WERI-Rb-1 (cell line): ENCODE results near the gene PTPRG.
"Not testable (repeated sequence)": the region's sequence is repeated elsewhere in the genome, so short reads cannot be mapped to it uniquely, and the experiment has no call there.

Source experiments
- DNase-seq: peaks from one replicate; pipeline ENCODE4 v3.0.0-alpha.2; 2020
- H3K27ac ChIP-seq: fragments of 250-450 bp; sonication (Bioruptor Pico); 2 replicates; pipeline ENCODE4 v1.5.1; 2020; ENCODE audit warnings: mild to moderate bottlenecking, moderate library complexity
- H3K27me3 ChIP-seq: fragments of 250-450 bp; sonication (Bioruptor Pico); 2 replicates; pipeline ENCODE4 v1.5.1; 2021; ENCODE audit warnings: mild to moderate bottlenecking, low read depth, moderate library complexity; ENCODE audit not compliant: insufficient read depth, severe bottlenecking
- H3K36me3 ChIP-seq: fragments of 250-450 bp; sonication (Bioruptor Pico); 2 replicates; pipeline ENCODE4 v1.5.1; 2020; ENCODE audit warnings: mild to moderate bottlenecking, moderate library complexity
- H3K4me3 ChIP-seq: 2 replicates; pipeline ENCODE4 v1.5.1; 2011; ENCODE audit warnings: low read depth, mild to moderate bottlenecking, control low read depth, low read length
- H3K9me3 ChIP-seq: fragments of 250-450 bp; sonication (Bioruptor Pico); 2 replicates; pipeline ENCODE4 v1.5.1; 2021; ENCODE audit warnings: mild to moderate bottlenecking, moderate library complexity; ENCODE audit not compliant: severe bottlenecking
- TF ChIP-seq, protein P1 (sequence below): IDR thresholded peaks from 2 replicates; pipeline ENCODE4 v1.5.1; 2011; ENCODE audit warnings: low read depth, mild to moderate bottlenecking, control low read depth, inconsistent platforms, low read length

PTPRG gene

DNA sequence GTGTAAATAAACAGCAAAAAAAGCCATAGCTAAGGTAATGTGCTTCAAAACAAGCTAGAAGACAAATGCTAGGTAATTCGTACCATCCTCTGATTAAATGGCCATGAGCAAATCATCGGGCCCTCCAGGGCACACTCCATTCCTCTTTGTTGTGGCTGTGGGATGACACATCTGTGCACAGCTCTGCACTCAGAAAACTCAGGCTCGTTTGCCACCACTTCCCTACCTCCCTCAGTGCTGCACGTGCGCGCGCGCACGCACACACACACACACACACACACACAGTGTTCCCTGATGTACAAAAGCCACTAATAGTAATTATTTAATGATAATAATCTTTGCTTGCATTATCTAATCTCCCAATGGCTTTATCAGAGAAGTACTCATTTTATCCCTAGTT, 475.4 kb downstream of the PTPRG start:
- no peak overlapping the region for H3K4me3 ChIP-seq

DNA sequence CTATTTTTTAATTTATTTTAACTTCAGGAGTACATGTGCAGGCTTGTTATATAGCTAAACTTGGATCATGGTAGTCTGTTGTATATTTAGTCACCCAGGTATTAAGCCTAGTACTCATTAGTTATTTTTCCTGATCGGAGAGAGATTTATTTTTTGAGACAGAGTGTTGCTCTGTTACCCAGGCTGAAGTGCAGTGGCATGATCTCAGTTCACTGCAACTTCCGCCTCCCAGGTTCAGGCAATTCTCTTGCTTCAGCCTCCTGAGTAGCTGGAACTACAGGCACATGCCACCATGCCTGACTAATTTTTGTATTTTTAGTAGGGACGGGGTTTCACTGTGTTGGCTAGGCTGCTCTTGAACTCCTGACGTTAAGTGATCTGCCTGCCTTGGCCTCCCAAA, 477.4 kb downstream of the PTPRG start:
- not testable (repeated sequence) for H3K4me3 ChIP-seq, DNase-seq, H3K27me3 ChIP-seq, H3K9me3 ChIP-seq, H3K36me3 ChIP-seq, H3K27ac ChIP-seq

More for the DNA sequence above, 475.4 kb downstream of the PTPRG start:
- TF ChIP-seq, protein P1, sequence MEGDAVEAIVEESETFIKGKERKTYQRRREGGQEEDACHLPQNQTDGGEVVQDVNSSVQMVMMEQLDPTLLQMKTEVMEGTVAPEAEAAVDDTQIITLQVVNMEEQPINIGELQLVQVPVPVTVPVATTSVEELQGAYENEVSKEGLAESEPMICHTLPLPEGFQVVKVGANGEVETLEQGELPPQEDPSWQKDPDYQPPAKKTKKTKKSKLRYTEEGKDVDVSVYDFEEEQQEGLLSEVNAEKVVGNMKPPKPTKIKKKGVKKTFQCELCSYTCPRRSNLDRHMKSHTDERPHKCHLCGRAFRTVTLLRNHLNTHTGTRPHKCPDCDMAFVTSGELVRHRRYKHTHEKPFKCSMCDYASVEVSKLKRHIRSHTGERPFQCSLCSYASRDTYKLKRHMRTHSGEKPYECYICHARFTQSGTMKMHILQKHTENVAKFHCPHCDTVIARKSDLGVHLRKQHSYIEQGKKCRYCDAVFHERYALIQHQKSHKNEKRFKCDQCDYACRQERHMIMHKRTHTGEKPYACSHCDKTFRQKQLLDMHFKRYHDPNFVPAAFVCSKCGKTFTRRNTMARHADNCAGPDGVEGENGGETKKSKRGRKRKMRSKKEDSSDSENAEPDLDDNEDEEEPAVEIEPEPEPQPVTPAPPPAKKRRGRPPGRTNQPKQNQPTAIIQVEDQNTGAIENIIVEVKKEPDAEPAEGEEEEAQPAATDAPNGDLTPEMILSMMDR, result no peak
- H3K27me3 ChIP-seq, result no peaks in the 10 kb centered on the region
- no peaks in the 10 kb centered on the region for H3K9me3 ChIP-seq
- no peaks in the 10 kb centered on the region; the same call in 1 of the 2 replicates for H3K36me3 ChIP-seq
- no peak for DNase-seq
- no peak overlapping the region for H3K27ac ChIP-seq

DNA sequence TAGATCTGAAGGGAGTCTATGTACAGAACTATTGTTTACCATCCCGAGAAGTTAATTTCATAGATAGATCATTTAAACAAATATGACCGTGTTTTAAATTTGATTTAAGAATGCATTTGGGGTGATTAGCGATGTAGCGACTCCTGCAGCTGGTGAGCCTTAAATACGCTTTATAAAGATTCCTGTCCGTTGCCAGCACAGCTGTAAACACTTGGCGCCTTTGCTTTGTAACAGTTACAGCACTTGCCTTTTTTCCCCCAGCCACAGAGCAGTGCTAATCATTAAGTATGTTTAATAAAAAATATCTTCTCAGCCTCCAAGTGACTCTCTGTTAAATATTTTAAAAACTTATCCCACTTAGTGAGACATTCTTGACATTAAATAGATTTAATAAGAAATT, 478.2 kb downstream of the PTPRG start:
- Histone ChIP-seq H3K4me3 (no peak overlapping the region), H3K27me3 (no peaks in the 10 kb centered on the region), H3K27ac (no peak overlapping the region), H3K9me3 (no peaks in the 10 kb centered on the region), H3K36me3 (no peaks in the 10 kb centered on the region; the same call in 1 of the 2 replicates)
- no peak for DNase-seq
- TF ChIP-seq, protein P1, result no peak

DNA sequence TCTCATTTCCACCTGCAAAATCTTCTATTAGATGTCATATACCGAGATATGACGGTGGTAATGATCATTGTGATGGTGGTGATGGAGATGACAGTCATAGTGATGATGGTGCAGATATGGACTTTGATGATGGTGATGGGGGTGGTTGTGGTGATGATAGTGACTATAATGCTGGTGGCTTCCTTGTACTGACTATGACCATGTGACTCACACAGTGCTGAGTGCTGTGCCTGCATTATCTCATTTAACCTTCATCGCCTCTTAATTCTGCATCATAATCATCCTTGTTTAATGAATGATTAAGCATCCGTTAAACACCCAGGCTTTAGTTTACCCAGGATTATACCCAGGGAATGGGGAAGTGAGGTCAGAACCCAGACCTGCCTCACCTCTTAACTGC, 480.3 kb downstream of the PTPRG start:
- Histone ChIP-seq H3K27ac (no peak overlapping the region), H3K4me3 (no peak overlapping the region), H3K9me3 (no peaks in the 10 kb centered on the region), H3K36me3 (no peaks in the 10 kb centered on the region; the same call in 1 of the 2 replicates), H3K27me3 (no peaks in the 10 kb centered on the region)
- DNase-seq, result no peak
- TF ChIP-seq, protein P1, result no peak

DNA sequence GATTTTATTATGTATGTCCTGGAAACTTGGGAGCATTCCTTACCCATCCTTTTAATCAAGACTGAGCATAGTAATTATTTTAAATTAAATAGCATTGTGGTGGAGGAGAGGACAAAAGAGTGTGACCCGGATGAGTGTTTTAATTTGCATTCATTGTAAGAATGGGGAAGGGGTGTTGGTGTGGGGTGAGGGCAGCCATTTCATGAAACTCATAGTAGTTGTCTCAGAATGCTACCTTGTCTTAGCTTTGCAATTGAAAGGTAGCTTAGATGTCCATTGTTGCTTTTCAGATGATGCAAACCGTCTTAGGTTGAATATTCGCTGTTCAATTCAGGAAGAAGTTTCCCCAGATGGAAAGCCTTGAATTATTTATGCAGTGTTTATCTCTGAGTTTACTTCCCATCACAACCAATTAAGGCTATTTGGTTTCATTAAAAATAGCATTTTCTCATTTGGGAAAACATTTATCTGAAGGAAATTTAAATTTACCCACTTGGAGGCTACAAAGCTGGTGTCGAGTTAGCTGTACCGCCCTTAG, 483.6 kb downstream of the PTPRG start:
- TF ChIP-seq, protein P1, result no peak
- Histone ChIP-seq H3K36me3 (no peaks in the 10 kb centered on the region; the same call in 1 of the 2 replicates), H3K4me3 (no peak overlapping the region), H3K27me3 (no peaks in the 10 kb centered on the region), H3K9me3 (no peaks in the 10 kb centered on the region), H3K27ac (no peak overlapping the region)
- DNase-seq, result no peak

DNA sequence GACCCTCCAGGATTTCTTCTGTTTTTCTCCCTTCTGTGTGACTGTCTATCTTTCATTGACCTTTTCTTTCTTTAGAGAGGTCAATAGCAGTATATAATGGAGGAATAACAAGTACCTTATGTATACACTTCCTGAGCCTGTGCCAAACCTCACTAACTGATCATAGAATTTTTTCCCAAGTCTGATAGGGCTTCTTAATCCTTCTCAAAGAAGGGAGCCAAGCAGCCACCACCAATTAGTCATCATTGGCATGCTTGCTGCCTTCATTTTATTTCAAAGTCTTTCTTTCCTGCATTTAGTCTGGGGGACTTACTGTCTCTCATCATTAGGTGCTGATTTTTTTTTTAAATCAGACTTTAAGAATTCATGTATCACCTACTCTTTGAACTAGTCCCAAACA, 485.0 kb downstream of the PTPRG start:
- no peak overlapping the region for H3K27ac ChIP-seq
- H3K27me3 ChIP-seq, result no peaks in the 10 kb centered on the region
- no peak for DNase-seq
- H3K9me3 ChIP-seq, result no peaks in the 10 kb centered on the region
- TF ChIP-seq, protein P1, result no peak
- no peaks in the 10 kb centered on the region for H3K36me3 ChIP-seq
- no peak overlapping the region for H3K4me3 ChIP-seq
